CD1c-positive myeloid dendritic cell (primary cell): ENCODE results near the gene PLA2G4E.

Source experiments
- DNase-seq: peaks from one replicate; pipeline ENCODE4 v3.0.0-alpha.2; 2016; ENCODE audit errors: extremely low spot score

The PLA2G4E gene

GRCh38 chr15:41978534-41978933 lies 42.3 kb downstream of the PLA2G4E start:
- DNase-seq: no peak

GRCh38 chr15:41977757-41978383 lies 43.0 kb downstream of the PLA2G4E start:
- DNase-seq: no peak

DNA sequence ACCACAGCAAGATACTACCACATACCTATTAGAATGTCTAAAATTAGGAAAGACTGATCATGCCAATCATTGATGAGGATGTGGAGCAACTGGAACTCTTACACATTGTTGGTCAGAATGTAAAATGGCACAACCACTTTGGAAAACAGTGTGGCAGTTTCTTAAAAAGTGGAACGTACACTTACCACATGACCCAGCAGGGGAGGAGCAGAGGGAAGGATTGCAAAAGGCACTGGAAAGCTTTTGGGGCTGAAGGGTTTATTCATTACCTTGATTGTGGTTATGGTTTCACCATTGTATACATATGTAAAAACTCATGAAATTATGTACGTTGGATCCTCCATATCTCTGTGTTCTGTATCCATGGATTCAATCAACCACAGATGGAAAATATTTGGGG lies 45.2 kb downstream of the PLA2G4E start:
- no peak for DNase-seq

DNA sequence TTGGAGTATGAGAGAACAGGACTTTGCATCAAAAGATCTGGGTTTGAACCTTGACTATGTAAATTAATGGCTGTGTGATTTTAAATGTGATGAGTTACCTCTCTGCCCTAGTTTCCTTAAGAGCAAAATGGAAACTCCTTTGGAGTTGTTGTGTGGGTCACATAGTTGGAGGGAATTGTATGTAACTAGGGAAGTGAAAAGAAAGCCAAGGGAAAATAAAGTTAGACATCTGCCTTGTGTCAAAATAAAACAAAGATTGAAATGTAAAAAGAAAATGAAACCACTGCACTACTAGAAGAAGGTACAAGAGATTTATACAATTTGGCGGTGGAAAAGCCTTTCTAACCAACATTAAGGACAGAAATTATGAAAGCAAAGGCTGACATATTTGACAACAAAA lies 46.8 kb downstream of the PLA2G4E start:
- no peak for DNase-seq

DNA sequence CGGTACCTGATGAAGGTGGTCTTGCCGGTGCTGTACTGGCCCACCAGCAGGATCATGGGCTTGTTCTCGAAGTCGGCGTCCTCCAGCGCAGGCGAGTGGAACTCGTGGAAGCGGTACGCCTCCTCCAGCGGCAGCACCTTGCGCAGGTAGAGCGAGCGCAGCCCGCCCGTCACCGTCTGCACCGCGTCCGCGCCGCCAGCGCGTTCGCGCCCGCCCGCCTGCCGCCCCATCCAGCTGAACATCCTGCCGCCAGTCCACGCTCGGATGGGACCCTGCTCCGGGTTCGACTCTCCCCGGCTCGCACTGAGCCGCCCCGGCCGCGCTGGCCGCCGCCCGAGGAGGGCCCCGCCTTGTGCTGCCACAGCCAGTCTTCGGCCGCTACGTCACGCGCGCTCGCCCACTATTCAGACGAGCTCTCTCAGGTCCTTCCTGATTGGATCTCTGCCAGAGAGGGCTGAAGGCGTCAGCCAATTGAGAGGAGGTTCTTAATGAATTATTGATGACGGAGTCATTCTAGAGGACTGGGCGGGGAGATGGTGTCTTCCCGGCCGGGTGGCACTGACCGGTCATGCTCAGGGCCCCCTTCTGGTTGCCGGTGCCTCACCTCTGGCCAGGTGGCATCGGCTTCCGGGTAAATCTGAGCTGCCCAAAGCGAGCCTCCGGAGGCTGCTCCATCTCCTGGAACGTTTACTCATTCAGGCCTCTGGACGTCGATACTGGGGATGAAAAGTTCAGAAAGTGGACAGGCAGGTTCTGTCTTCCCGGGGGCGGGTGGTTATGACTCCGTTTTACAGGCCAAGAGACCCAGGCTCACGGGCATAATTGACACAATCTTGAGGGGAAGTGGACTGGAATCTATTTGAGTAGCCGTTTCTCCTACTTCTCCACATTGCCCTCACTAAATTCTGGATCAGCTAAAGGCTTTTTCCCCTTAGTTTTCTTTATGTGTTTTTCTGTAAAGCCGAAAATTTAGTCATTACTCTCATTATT lies 48.3 kb downstream of the PLA2G4E start, which contains the start of gene EHD4:
Gene EHD4, minus strand, starts transcription at position 305 of the 990 bp plus-strand sequence. Its CDS starts 63 bp downstream, at position 242.
- peak; percentile 99 for DNase-seq

GRCh38 chr15:41971895-41972252 lies 49.0 kb downstream of the PLA2G4E start:
- peak; percentile 37 for DNase-seq

DNA sequence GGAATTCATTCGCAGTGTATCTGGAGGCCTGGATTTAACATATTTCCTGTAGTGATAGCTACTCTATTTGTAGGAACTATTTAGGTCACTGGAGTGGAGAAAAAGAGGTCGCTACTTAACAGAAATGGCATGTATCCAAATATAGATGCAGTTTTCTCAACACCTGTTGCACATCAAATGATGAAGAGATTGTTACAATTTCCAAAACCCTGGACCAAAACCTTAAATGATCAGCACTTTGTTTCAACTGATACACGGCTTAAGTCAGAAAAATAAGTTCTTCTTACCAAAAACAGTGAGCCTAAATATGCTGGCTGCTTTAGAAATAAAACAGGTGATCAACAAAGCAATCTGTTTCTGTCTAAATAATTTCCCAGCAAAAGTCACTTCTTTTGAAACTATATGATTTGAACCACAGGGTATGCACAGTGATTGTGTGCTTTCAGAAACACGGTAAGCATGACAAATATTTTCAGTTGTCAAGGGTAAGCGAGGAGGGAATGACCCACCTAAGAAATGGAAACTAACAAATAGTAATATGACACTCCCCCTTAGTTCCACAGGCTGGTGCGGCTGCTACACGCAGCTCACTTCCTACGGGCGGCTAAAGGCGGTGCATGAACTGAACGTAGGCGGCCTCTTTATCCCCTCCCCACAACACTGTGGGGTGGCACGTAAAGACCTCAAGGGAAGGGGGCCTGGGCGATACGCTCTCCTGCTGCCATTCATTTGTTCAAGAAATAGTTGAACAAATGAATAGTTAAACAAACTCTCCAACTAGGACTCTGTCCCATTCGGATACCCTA lies 49.5 kb downstream of the PLA2G4E start:
- DNase-seq: peak; percentile 84

DNA sequence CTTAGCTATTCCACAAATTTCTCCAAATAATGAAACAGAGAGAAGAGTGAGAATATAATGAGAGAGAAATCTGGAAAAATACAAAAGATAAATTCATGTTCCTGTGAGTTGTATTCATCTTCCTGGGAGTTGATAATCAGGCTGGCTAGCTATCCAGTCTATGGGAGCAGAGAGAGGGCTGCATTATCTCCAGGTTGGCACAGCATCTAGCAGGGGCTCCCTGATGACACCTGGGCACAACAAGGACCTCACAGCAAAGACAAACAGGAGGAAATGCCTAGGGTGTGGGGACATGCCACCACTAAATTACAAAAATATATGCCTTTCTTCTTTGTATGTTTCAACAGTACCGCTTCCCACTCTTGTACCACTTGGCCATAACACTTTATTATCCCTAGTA lies 50.4 kb downstream of the PLA2G4E start:
- DNase-seq: no peak

- peak; percentile 56 for DNase-seq
Observed at GRCh38 chr15:41969851-41970431, 50.9 kb downstream of the PLA2G4E start.

GRCh38 chr15:41968701-41969100 lies 52.1 kb downstream of the PLA2G4E start:
- peak; percentile 81 for DNase-seq

GRCh38 chr15:41967506-41968206 lies 53.2 kb downstream of the PLA2G4E start:
- DNase-seq: peak; percentile 94

DNA sequence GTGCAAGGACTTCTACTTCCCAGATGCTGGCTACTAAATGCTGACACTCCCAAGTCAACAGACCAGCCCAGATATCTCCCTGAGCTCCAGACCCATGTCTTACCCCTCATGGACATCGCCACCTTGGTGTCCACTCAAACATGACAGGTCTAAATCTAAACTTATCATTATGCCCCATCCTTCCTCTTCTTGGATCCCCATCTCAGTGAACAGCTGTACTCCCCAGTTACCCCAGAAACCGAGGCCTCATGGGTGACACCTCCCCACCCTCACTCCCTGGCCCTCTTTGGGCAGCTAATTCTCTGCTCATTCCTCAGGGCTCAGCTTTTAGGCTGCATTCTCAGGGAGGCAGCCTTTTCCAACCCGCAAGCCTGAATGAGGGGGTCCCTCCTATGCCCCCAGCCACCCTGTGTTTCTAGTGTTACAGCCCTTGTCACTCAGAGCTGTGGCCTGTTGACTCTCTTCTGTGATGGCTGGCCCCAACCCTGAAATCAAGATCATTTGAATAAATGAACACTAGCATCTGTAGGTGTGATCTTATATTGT lies 53.8 kb downstream of the PLA2G4E start:
- peak; percentile 24 for DNase-seq

DNA sequence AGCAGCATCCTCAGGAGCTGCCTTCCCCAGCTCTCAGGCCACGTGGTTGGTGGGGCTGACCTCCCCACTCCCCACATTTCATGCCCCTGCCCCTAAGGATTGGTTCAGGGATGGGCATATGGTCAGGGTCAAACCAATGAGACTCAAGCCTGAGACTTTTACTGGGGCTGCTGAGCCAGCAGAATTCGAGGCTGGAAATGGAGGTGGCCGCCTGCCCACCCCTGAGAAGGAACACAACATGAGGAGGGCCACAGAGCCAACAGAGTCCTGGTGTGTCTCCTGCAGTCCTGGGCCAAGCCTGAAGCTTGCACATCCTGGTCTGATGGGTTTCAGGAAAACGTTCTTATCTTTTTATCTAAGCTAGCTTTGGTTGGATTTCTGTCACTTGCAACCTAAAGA lies 54.4 kb downstream of the PLA2G4E start:
- DNase-seq: no peak

- no peak for DNase-seq
Observed at GRCh38 chr15:41965441-41966413, 55.1 kb downstream of the PLA2G4E start.

DNA sequence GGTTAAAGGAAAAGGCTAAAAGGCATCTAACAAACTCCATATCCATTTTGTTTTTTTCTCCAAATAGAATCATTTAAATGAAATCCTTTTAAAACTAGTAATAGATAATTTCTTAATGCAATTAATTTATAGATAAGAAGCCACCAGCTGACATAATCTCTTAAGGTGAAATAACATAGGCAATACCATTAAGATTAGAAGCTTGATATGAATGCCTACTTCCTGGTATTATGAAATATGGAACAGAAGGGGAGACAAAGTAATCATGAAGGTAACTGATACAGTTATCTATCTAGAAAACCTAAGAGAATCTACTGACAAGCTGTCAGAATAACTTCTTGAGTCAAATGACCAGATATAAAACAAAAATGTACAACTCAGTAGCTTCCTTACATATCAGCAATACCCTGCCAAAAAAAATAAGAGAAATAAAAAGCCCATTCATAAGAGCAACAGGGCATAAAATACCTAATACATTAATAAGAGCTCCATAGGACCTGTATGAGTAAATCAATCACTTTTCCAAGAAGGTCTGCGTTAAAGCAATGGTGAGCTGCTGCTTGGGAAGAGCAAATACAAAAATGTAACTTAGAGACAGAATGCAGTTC lies 59.1 kb downstream of the PLA2G4E start:
- DNase-seq: no peak

- DNase-seq: no peak
Observed at GRCh38 chr15:41961001-41961518, 59.8 kb downstream of the PLA2G4E start.

- DNase-seq: no peak
Observed at GRCh38 chr15:41958002-41958420, 62.8 kb downstream of the PLA2G4E start.

DNA sequence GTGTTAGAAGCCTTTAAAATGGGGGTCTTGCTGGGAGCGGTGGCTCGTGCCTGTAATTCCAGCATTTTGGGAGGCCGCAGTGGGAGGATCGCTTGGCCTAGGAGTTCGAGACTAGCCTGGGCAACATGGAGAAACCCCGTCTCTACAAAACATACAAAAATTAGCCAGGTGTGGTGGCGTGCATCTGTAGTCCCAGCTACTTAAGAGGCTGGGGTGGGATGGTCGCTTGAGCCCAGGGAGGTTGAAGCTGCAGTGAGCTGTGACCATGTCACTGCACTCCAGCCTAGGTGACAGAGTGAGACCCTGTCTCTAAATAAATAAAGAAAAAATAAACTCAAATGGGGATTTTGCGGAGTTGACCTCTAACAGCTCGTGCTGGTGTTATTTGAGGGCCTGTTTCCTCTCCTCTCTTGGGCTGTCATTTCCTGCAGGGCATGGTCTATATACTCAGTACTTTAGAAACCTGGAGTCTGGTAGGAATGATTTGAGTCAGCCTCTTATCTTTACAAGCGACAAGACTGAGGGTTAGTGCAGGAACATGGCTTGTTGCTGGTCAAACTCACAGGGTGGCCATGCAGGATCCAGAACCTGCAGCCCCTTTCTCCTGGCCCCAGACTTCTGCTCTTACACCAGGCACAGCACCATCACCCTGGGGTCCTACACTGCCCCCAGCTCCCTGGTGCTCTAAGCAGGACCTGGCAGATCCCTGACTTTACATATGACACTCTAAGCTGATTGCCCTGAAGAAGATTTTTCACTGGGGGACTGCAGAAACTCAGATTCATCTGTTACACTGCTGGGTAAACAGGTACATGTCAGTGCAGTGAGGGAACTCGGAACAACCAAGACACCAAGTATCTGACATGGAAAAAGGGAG lies 63.6 kb downstream of the PLA2G4E start:
- no peak for DNase-seq
